Jurkat, Clone E6-1 (cell line): ENCODE measurements around the gene CLEC4M.
A peak's percentile ranks its signal among the peaks of the same experiment; 100 is the strongest.
"Not testable (repeated sequence)": the region's sequence is repeated elsewhere in the genome, so short reads cannot be mapped to it uniquely, and the experiment has no call there.

Source experiments
- DNase-seq: peaks from one replicate; pipeline ENCODE4 v3.0.0-alpha.2; 2011; ENCODE audit warnings: low read depth, low spot score
- H3K4me3 ChIP-seq: 2 replicates; pipeline ENCODE4 v1.5.1; 2011; ENCODE audit warnings: mild to moderate bottlenecking, low read length, control low read depth, moderate library complexity

CLEC4M gene

GRCh38 chr19:7766535-7766934, 3.5 kb downstream of the CLEC4M start:
- DNase-seq = no peak
- H3K4me3 ChIP-seq = no peak overlapping the region

DNA sequence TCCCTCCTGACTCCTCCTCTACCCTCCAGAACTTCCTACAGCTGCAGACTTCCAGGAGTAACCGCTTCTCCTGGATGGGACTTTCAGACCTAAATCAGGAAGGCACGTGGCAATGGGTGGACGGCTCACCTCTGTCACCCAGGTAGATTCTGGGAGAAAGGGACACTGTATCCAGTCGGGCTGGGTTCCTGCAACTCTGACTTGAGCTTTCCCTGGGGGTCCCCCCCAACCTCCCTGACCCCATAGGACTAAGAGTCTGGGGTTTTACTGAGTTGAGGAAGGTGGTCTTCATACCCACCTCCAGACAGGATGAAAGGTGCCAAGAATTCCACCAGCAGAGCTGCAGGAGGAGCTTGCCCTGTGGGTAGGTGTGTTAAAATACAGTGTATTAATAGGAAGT, 4.4 kb downstream of the CLEC4M start:
- no peak overlapping the region for H3K4me3 ChIP-seq
- DNase-seq = no peak

GRCh38 chr19:7769171-7769570, 6.1 kb downstream of the CLEC4M start:
- H3K4me3 ChIP-seq = no peak overlapping the region
- no peak for DNase-seq

GRCh38 chr19:7771072-7771471, 8.0 kb downstream of the CLEC4M start:
- no peak for DNase-seq
- H3K4me3 ChIP-seq = no peak overlapping the region

GRCh38 chr19:7772752-7773291, 9.8 kb downstream of the CLEC4M start:
- H3K4me3 ChIP-seq = no peak overlapping the region
- peak; percentile 38 for DNase-seq

DNA sequence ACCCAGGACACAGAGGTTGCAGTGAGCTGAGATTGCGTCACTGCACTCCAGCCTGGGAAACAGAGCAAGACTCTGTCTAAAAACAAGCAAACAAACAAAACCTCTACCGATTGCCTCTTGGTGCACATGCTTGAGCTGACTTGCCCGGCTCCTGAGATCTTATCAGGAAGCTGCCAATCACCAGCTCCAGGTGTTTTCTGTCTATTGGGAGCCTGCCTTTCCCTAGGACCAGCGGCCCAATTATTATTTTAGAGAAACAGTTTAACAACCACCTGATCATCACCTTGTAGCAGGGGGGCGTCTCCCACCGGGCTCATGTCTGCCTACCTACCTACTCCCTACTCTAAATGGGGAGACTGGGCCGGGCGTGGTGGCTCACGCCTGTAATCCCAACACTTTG, 10.8 kb downstream of the CLEC4M start:
- H3K4me3 ChIP-seq = no peak overlapping the region
- DNase-seq = no peak

DNA sequence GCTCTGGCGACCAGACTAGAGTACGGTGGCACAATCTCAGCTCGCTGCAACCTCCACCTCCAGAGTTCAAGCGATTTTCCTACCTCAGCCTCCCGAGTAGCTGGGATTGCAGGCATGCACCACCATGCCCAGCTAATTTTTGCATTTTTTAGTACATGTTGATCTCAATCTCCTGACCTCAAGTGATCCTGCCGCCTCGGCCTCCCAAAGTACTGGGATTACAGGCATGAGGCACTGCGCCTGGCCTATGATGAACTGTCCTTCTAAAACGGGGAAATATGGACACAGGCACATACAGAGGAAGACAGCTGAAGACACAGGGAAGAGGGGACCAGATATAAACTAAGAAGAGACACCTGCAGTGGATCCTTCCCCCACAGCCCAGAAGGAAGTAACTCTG, 12.7 kb downstream of the CLEC4M start:
- no peak for DNase-seq
- no peak overlapping the region for H3K4me3 ChIP-seq

GRCh38 chr19:7778081-7778480, 15.0 kb downstream of the CLEC4M start:
- H3K4me3 ChIP-seq = no peak overlapping the region
- DNase-seq = no peak

- no peak overlapping the region for H3K4me3 ChIP-seq
- DNase-seq = peak; percentile 80
Observed at GRCh38 chr19:7779631-7780486, 16.8 kb downstream of the CLEC4M start.

DNA sequence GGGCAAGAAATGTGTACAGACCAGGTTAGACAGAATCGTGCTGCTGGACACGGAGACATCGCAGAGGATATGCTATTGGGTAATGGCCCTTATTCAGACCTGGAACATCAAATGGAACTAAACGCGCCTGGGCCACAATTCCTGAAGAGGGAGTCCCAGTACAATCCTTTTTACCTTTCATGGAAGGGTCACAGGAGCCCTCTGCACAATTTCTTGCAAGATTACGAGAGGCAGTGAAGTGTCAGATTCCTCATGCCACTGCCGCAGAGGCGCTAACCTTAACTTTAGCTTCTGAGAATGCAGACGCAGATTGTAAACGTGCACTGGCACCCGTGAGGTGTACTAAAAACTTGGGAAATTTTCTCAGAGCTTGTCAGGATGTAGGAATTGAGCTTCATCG, 18.1 kb downstream of the CLEC4M start:
- no peak overlapping the region for H3K4me3 ChIP-seq
- no peak for DNase-seq

- H3K4me3 ChIP-seq = no peak overlapping the region
- no peak for DNase-seq
Observed at GRCh38 chr19:7783991-7784423, 21.0 kb downstream of the CLEC4M start.

DNA sequence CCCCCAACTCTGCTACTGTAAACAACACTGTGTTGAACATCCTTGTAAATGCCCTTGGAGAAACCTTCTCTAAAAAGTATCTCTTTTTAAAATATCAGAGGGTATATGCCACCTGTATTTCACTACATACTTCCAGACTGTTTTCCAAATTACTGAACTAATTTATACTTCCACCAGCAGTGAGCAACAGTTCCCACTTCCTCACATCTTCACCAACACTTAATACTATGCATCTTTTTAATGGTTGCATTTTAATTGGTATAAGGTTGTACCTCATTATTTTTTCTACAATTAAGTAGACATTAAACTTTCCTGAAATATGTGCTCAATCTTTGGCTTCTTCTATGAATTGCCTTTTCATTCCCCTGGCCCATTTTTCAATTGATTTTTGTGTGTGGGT, 21.8 kb downstream of the CLEC4M start:
- no peak for DNase-seq
- H3K4me3 ChIP-seq = no peak overlapping the region

GRCh38 chr19:7787141-7787540, 24.1 kb downstream of the CLEC4M start:
- no peak overlapping the region for H3K4me3 ChIP-seq
- no peak for DNase-seq

GRCh38 chr19:7787602-7788177, 24.6 kb downstream of the CLEC4M start:
- DNase-seq = no peak
- H3K4me3 ChIP-seq = no peak overlapping the region

GRCh38 chr19:7788178-7788932, 25.3 kb downstream of the CLEC4M start:
- no peak for DNase-seq
- no peak overlapping the region for H3K4me3 ChIP-seq

GRCh38 chr19:7788933-7789323, 25.9 kb downstream of the CLEC4M start:
- DNase-seq = no peak
- H3K4me3 ChIP-seq = no peak overlapping the region

DNA sequence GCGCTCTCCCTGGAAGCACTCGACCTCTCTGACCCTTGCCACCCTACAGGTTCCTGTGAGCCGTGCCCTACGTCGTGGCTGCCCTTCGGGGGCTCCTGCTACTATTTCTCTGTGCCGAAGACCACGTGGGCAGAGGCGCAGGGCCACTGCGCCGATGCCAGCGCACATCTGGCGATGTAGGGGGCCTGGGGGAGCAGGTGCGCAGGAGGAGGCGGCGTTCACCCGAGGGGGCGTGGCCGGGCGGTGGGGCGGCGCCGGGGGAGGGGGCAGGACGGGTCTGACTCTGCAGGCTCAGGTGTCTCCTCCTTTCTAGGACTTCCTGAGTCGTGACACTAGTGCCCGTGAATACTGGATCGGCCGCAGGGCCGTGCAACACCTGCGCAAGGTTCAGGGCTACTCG, 26.4 kb downstream of the CLEC4M start:
- no peak for DNase-seq
- no peak overlapping the region for H3K4me3 ChIP-seq

GRCh38 chr19:7790416-7790815, 27.4 kb downstream of the CLEC4M start:
- no peak overlapping the region for H3K4me3 ChIP-seq
- no peak for DNase-seq

GRCh38 chr19:7792281-7792680, 29.2 kb downstream of the CLEC4M start:
- H3K4me3 ChIP-seq = no peak overlapping the region
- DNase-seq = no peak

GRCh38 chr19:7792701-7793100, 29.7 kb downstream of the CLEC4M start:
- H3K4me3 ChIP-seq, DNase-seq: not testable (repeated sequence)
